GM12878 (cell line): Measurements from ENCODE around the gene UST. TPM values are rescaled to one million over a fixed set of nuclear protein-coding genes. Genes with fewer than 3 reads are reported as not detected.

Source experiments
- ASH2L ChIP-seq: fragments of 300-600, 200-600 bp; sonication (generic); IDR thresholded peaks from 2 replicates; pipeline ENCODE4 v1.6.1; 2017; ENCODE audit warnings: low read depth, mild to moderate bottlenecking, borderline replicate concordance
- CEBPB ChIP-seq, 2 experiments: fragments of 150-350 bp in 1 of 2; IDR thresholded peaks; 2 replicates each; pipeline ENCODE4 v1.6.1; 2012 to 2014; ENCODE audit warnings: low read depth in 2 of 2, low read length in 2 of 2, borderline replicate concordance in 1 of 2, inconsistent platforms in 1 of 2
- CHD1 ChIP-seq: IDR thresholded peaks from 2 replicates; pipeline ENCODE4 v1.6.1; 2012; ENCODE audit warnings: low read depth, low read length, improper control_type of control experiment
- CREB1 ChIP-seq: IDR thresholded peaks from 2 replicates; pipeline ENCODE4 v1.6.1; 2012; ENCODE audit warnings: low read depth, mild to moderate bottlenecking, inconsistent platforms
- CREM ChIP-seq: IDR thresholded peaks from 2 replicates; pipeline ENCODE4 v1.6.1; 2014; ENCODE audit warnings: antibody characterized with exemption, low read depth
- ESRRA ChIP-seq: IDR thresholded peaks from 2 replicates; pipeline ENCODE4 v1.6.1; 2012; ENCODE audit warnings: mild to moderate bottlenecking, low read length, improper control_type of control experiment
- ETV6 ChIP-seq, 2 experiments: fragments of 450-650 bp in 1 of 2; IDR thresholded peaks in 1 of 2; conservative IDR thresholded peaks in 1 of 2; 2 replicates each; pipeline ENCODE4 v1.6.1; 2014; ENCODE audit warnings: antibody characterized with exemption in 1 of 2, borderline replicate concordance in 1 of 2, low read depth in 1 of 2, mild to moderate bottlenecking in 1 of 2, moderate library complexity in 1 of 2
- FOS ChIP-seq: IDR thresholded peaks from 3 replicates; pipeline ENCODE4 v1.6.1; 2011; ENCODE audit warnings: borderline replicate concordance; ENCODE audit not compliant: insufficient read length; ENCODE audit errors: extremely low read depth
- IRF4 ChIP-seq: IDR thresholded peaks from 2 replicates; pipeline ENCODE4 v1.6.1; 2011; ENCODE audit warnings: low read depth, low read length
- KDM1A ChIP-seq: fragments of 200-600 bp; sonication (generic); IDR thresholded peaks from 2 replicates; pipeline ENCODE4 v1.6.1; 2016; ENCODE audit warnings: borderline replicate concordance
- MEF2B ChIP-seq: fragments of 450-650 bp; IDR thresholded peaks from 2 replicates; pipeline ENCODE4 v1.6.1; 2018; ENCODE audit warnings: mild to moderate bottlenecking, moderate library complexity; ENCODE audit not compliant: partially characterized antibody, poor library complexity, severe bottlenecking
- MTA2 ChIP-seq: fragments of 450-650 bp; IDR thresholded peaks from 2 replicates; pipeline ENCODE4 v1.6.1; 2016; ENCODE audit warnings: low read depth, mild to moderate bottlenecking, moderate library complexity
- MXI1 ChIP-seq: fragments of 150-350 bp; IDR thresholded peaks from 2 replicates; pipeline ENCODE4 v1.6.1; 2011; ENCODE audit warnings: low read depth, mild to moderate bottlenecking, inconsistent platforms, low read length, improper control_type of control experiment
- NRF1 ChIP-seq: conservative IDR thresholded peaks from 2 replicates; pipeline ENCODE4 v1.6.1; 2011; ENCODE audit warnings: mild to moderate bottlenecking, low read depth, low read length, improper control_type of control experiment
- POLR2AphosphoS5 ChIP-seq: IDR thresholded peaks from 2 replicates; pipeline ENCODE4 v1.6.1; 2011; ENCODE audit warnings: mild to moderate bottlenecking, low read length, inconsistent platforms
- RB1 ChIP-seq: fragments of 450-650 bp; formaldehyde crosslinking; IDR thresholded peaks from 2 replicates; pipeline ENCODE4 v1.6.1; 2017; ENCODE audit warnings: mild to moderate bottlenecking, borderline replicate concordance
- SIN3A ChIP-seq: IDR thresholded peaks from 2 replicates; pipeline ENCODE4 v1.6.1; 2012; ENCODE audit warnings: low read depth, low read length, improper control_type of control experiment
- SREBF2 ChIP-seq: IDR thresholded peaks from 2 replicates; pipeline ENCODE4 v1.6.1; 2012; ENCODE audit warnings: mild to moderate bottlenecking, low read length
- STAT1 ChIP-seq: fragments of 450-650 bp; conservative IDR thresholded peaks from 2 replicates; pipeline ENCODE4 v1.6.1; 2014; ENCODE audit warnings: antibody characterized with exemption, mild to moderate bottlenecking
- SUPT20H ChIP-seq: IDR thresholded peaks from 2 replicates; pipeline ENCODE4 v1.6.1; 2011; ENCODE audit warnings: low read depth, mild to moderate bottlenecking, low read length, moderate library complexity, borderline replicate concordance; ENCODE audit not compliant: control insufficient read depth
- TBL1XR1 ChIP-seq: IDR thresholded peaks from 2 replicates; pipeline ENCODE4 v1.6.1; 2012; ENCODE audit warnings: low read depth, low read length, improper control_type of control experiment
- ZBED1 ChIP-seq: IDR thresholded peaks from 2 replicates; pipeline ENCODE4 v1.6.1; 2016; ENCODE audit warnings: borderline replicate concordance
- ZNF207 ChIP-seq: fragments of 450-650 bp; IDR thresholded peaks from 2 replicates; pipeline ENCODE4 v1.6.1; 2014; ENCODE audit warnings: antibody characterized with exemption, mild to moderate bottlenecking, borderline replicate concordance
- polyA plus RNA-seq, 11 experiments: library from polyadenylated mRNA; depleted of rRNA in 4 of 11; unstranded in 6 of 11; stranded (reverse) in 5 of 11; fragments of >200 nt; fragmentation: Nextera tagmentation in 4 of 11; fragmentation: Illumina TruSeq in 1 of 11; extraction: Ambion mirVana in 4 of 11; extraction: Trizol in 1 of 11; gene quantifications; 1 replicate in 1 of 11; 2 replicates in 10 of 11; pipeline versions ENCODE4 v1.2.1 to v1.2.3, GENCODE V29; 2011 to 2016; ENCODE audit warnings: inconsistent platforms in 2 of 11, missing spikeins in 2 of 11, low read depth in 1 of 11
- total RNA-seq, 4 experiments: library from RNA; depleted of rRNA in 3 of 4; stranded (reverse); fragments of >200 nt in 3 of 4; fragmentation: Illumina TruSeq in 1 of 4; extraction: Trizol in 1 of 4; gene quantifications; 2 replicates each; pipeline versions ENCODE4 v1.2.1 to v1.2.3, GENCODE V29; 2013 to 2021
- TF ChIP-seq, protein P1 (sequence below): IDR thresholded peaks from 2 replicates; pipeline ENCODE4 v1.6.1; 2011; ENCODE audit warnings: low read depth, mild to moderate bottlenecking, low read length, moderate library complexity, borderline replicate concordance; ENCODE audit errors: extremely low read depth
- TF ChIP-seq, protein P2 (sequence below): fragments of 450-650 bp; IDR thresholded peaks from 2 replicates; pipeline ENCODE4 v1.6.1; 2018; ENCODE audit warnings: mild to moderate bottlenecking, low read depth, moderate library complexity; ENCODE audit not compliant: partially characterized antibody
- TF ChIP-seq, protein P3 (sequence below): IDR thresholded peaks from 2 replicates; pipeline ENCODE4 v1.6.1; 2012; ENCODE audit warnings: low read depth, low read length, improper control_type of control experiment
- TF ChIP-seq, protein P4 (sequence below): IDR thresholded peaks from 2 replicates; pipeline ENCODE4 v1.6.1; 2011; ENCODE audit warnings: low read depth, low read length, improper control_type of control experiment, borderline replicate concordance

UST gene
- total and polyA plus RNA-seq, 10 of the 15 experiments (the other 5 are each of a cell fraction or from before 2014, with no cell fraction given): 0.74 to 43.3 (median 2.2) TPM

DNA sequence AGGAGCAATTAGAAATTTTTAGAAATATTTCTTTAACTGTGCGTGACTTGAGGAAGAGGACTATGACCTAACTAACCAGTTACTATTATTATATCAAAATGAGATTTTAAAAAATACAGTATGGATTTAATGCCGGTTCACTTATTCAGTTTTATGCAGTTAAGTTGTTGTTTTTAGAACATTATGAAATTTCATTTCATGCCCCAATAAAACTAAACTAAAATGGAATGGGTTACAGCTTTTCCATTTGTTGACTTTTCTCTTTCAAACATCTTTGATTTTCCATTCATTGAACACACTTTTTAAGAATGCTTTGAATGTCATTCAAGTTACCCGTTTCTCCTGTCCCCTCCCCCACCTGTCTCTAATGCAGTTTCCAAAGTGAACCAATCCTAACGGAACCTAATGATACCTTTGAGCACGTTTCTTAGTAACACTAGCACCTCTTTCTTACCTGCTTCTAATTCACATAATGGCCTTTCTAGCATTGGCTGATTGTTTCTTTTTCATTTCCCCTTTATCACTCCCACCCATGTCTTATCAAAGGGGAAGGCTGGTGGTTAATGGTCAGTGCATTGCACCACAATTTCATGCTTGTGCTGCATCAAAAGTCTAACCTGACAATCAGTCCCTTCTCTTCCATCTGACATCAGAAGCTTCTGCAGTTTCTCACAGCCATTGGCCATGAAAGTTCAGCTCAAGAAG, 308.5 kb downstream of the UST start (continued):
- TF ChIP-seq CHD1 (peak; percentile 16; the same call in 1 of the 2 replicates), ASH2L (no peak), NRF1 (no peak), CREB1 (peak; percentile 67), RB1 (no peak), FOS (no peak), STAT1 (peak; percentile 66; the same call in 1 of the 2 replicates), KDM1A (no peak), TBL1XR1 (peak; percentile 54; the same call in 1 of the 2 replicates), MTA2 (peak; percentile 90), IRF4 (peak; percentile 66; the same call in 1 of the 2 replicates), CREM (peak; percentile 61; the same call in 1 of the 2 replicates), ZBED1 (peak; percentile 73; the same call in 1 of the 2 replicates), MXI1 (peak; percentile 55; the same call in 1 of the 2 replicates), SUPT20H (no peak), CEBPB (IDR thresholded peaks at IDR 0.05; ENCODE audit: borderline replicate concordance in 1 of 2, low read depth in 2 of 2, low read length in 2 of 2) (0 out of 4 replicates have a peak, but pooled peaks have one; percentile 24 to 37), SREBF2 (no peak), ZNF207 (peak; percentile 38; the same call in 1 of the 2 replicates), ETV6 (conservative IDR thresholded peaks at IDR 0.05 in 1 of 2, IDR thresholded peaks at IDR 0.05 in 1 of 2; ENCODE audit: borderline replicate concordance in 1 of 2, low read depth in 1 of 2) (0 out of 4 replicates have a peak, but pooled peaks of 1 of the 2 experiments have one; percentile 33), SIN3A (0 out of 2 replicates have a peak, but pooled peaks have one; percentile 16), ESRRA (no peak), POLR2AphosphoS5 (peak; percentile 40), MEF2B (peak; percentile 68)
- TF ChIP-seq, protein P1, sequence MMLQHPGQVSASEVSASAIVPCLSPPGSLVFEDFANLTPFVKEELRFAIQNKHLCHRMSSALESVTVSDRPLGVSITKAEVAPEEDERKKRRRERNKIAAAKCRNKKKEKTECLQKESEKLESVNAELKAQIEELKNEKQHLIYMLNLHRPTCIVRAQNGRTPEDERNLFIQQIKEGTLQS: no peak
- TF ChIP-seq, protein P2, sequence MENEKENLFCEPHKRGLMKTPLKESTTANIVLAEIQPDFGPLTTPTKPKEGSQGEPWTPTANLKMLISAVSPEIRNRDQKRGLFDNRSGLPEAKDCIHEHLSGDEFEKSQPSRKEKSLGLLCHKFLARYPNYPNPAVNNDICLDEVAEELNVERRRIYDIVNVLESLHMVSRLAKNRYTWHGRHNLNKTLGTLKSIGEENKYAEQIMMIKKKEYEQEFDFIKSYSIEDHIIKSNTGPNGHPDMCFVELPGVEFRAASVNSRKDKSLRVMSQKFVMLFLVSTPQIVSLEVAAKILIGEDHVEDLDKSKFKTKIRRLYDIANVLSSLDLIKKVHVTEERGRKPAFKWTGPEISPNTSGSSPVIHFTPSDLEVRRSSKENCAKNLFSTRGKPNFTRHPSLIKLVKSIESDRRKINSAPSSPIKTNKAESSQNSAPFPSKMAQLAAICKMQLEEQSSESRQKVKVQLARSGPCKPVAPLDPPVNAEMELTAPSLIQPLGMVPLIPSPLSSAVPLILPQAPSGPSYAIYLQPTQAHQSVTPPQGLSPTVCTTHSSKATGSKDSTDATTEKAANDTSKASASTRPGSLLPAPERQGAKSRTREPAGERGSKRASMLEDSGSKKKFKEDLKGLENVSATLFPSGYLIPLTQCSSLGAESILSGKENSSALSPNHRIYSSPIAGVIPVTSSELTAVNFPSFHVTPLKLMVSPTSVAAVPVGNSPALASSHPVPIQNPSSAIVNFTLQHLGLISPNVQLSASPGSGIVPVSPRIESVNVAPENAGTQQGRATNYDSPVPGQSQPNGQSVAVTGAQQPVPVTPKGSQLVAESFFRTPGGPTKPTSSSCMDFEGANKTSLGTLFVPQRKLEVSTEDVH: no peak
- TF ChIP-seq, protein P3, sequence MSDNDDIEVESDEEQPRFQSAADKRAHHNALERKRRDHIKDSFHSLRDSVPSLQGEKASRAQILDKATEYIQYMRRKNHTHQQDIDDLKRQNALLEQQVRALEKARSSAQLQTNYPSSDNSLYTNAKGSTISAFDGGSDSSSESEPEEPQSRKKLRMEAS: no peak
- TF ChIP-seq, protein P4, sequence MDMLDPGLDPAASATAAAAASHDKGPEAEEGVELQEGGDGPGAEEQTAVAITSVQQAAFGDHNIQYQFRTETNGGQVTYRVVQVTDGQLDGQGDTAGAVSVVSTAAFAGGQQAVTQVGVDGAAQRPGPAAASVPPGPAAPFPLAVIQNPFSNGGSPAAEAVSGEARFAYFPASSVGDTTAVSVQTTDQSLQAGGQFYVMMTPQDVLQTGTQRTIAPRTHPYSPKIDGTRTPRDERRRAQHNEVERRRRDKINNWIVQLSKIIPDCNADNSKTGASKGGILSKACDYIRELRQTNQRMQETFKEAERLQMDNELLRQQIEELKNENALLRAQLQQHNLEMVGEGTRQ: no peak
